GM21529 (cell line): ENCODE data around the gene CELA3A.
A peak's percentile ranks its signal among the peaks of the same experiment; 100 is the strongest.
"Not testable (repeated sequence)": the region's sequence is repeated elsewhere in the genome, so short reads cannot be mapped to it uniquely, and the experiment has no call there.

Experiments
- ATAC-seq: cut with Tn5 transposase; IDR thresholded peaks from one replicate; pipeline ENCODE4 v1.9.1; 2021; ENCODE audit not compliant: unreplicated experiment

The CELA3A gene

DNA sequence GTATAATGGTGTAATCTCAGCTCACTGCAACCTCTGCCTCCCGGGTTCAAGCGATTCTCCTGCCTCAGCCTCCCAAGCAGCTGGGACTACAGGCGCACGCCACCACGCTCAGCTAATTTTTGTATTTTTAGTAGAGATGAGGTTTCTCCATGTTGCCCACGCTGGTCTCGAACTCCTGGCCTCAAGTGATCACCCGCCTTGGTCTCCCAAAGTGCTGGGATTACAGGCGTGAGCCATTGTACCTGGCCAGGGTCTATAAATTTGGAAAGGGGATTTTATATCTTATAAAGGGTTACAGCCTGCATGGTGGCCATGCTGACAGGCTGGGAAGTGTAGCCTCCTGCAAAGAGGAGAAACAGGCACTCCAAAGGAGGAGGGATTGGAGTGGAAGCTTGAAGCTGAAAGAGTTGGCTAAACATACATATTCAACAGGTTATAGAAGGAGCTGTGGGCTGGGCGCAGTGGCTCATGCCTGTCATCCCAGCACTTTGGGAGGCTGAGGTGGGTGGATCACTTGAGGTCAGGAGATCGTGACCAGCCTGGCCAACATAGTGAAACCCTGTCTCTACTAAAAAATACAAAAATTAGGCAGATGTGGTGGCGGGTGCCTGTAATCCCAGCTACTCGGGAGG is 13.2 kb downstream of the CELA3A start:
- not testable (repeated sequence) for ATAC-seq

DNA sequence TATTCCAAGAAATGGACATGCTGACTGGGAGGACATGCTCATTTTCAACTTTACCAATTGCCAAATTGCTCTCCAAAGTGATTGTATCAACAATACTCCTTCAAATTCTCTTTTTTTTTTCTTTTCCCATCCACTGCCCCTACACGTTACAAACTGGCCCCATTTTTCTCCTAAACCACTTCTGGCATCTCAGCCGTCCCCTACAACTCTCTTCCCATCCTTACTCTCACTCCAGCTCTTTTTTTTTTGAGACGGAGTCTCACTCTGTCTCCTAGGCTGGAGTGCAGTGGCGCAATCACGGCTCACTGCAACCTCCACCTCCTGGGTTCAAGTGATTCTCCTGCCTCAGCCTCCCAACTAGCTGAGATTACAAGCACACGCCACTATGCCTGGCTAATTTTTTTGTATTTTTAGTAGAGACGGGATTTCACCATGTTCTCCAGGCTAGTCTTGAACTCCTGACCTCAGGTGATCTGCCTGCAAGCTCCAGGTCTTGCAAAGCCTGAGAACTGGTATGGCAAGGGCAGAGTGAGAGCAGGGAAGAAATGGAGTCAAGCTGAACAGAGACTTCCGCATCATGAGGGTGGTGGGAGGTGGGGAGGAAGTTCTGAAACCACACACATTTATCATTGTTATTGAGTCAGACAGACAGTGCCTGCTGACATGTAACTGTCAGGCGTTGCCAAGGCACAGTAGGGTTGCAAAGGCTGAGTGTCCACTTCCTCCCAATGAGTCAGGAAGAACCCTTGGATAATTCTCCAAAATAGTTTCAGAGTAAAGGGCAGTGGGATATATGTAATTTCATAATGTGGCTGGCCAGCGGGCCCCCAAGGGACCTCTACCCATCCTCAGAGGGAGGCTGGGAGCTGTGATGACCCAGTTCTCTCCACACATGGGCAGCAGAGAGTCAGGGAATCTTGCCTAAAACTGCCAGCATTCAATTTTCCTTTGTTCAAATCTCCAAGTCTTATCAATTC is 17.4 kb downstream of the CELA3A start:
- no peak for ATAC-seq

DNA sequence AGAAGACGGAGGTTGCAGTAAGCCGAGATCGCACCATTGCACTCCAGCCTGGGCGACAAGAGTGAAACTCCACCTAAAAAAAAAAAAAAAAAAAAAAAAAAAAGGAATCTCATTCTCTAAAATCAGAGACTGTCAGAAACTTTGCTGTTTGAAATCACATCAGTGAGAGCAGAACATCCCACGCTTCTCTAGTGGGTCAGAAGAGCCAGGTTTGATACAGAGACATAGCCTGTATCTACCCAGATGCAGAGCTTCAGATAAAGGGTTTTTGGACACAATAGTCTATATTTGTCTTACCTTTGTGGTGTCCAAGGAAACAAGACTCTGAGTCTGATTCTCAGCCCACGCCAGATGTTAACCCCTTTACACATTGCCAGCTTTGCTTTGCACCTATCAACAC is 19.6 kb downstream of the CELA3A start:
- no peak for ATAC-seq

DNA sequence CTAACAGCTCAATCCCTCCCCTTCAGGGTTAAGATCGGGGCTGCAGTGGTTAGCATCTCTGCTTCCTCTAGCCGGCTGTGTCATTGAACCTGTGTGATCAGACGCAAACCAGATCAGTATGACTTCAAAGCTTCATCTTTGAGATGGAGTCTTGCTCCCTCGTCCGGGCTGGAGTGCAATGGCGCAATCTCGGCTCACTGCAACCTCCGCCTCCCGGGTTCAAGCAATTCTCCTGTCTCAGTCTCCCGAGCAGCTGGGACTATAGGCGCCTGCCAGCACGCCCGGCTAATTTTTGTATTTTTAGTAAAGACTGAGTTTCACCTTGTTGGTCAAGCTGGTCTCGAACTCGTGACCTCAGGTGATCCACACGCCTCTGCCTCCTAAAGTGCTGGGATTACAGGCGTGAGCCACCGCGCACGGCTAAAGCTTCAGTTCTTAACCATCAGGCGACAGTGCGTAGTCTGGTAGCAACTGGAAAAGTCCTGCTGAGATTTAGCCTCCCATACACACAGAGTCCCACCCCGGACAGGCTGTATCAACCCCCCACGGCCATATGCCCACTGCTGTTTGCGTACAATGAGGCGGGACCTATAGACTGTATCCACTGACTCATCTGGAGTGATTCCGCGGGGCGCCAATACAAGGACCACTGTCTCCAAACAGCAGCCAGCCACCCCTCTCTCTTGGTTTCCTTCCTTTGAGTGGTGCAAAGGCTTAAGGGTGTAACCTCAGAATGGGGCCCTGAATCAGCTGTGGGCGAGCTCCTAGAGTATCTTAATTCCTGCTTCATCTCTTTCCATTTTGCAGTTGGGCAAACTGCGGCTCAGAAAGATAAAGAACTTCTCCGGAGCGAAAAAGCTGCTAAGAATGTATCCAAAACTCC is 23.3 kb downstream of the CELA3A start:
- peak; percentile 34 for ATAC-seq

DNA sequence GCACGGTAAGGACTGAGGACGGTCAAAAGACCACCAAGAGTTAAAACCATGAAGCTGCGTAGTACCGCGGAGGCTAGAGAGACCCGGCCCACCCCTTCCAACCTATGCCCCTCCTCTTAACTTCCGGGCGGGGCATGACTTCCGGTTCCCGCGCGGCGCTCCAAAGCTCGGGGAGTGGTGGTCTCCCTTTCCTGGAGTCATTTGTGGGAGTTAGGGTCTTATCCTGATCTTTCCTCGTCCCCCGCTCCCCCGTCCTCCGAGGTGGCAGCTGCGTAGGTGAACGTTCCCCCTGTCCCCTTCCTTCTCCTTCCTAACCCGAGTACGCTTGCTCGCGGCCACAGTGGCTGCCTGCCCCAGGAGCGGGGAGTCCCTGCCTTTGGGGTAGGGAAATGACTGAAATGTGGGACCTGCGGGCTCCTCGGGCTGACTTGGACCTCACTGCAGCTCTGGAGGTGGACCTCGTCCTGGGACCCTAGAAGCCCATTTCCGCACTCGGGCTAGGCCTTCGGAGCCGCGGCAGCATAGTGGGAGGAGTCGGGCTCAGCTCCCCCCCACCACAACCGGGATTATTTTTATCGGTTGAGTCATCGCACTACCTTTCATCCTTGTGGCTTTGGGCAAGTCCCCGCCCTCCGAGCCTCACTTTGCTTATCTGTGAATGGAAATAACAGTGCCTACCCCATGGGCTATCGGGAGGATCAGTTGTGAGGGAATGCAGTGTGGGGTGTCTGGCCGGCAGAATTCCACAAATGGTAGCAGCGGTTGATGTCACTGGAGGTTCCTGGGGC is 24.1 kb downstream of the CELA3A start:
- peak; percentile 73 for ATAC-seq

DNA sequence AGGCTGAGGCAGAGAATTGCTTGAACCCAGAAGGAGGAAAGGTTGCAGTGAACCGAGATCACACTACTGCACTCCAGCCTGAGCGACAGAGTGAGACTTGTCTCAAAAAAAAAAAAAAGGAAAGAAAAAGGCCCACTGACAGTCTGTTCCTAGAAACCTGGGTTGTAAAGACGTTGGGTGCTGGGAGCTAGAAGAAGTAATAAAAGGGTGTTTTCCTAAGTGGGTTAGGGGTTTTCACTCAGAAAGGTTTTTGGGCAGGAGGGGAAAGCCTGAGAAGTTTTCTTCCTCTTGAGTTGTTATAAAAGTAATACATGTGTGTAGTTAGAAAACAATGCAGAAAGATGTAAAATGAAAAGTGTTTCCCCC is 25.4 kb downstream of the CELA3A start:
- ATAC-seq, result no peak

DNA sequence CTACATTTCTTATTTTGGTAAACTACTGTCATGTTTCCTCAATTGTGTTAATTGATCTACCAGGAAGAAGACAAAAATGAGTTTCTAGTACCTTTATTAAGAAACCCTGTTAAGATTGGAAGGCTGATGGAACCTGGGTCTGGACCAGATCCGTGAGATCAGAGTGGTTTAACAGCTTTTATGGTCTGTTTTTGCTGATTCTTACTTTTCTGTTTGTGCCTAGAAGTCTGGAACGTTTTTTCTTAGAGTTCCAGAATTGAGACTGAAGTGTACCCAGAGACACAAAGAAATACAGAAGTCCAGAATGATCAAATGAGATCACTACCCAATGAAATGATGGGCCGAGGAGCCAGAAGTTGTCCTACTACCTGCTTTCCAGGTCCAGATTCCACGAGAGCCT is 28.6 kb downstream of the CELA3A start:
- ATAC-seq, result no peak

DNA sequence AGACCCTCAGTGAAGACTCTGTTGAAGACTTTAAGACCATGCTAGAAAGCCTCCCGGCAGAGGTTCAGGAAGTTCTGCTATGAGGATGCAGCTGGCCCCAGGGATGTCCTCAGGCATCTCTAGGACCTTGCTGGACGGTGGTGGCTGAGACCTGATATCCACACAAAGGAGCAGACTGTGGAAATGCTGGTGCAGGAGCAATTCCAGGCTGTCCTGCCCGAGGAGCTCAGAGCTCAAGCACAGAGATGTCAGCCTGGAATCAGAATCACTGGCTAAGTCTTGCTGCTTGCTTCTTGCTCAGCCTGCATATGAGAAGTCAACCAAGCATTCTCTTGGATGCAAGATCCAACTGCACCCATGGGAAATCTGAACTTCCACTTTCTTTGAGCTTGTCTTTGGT is 29.0 kb downstream of the CELA3A start:
- ATAC-seq, result no peak

DNA sequence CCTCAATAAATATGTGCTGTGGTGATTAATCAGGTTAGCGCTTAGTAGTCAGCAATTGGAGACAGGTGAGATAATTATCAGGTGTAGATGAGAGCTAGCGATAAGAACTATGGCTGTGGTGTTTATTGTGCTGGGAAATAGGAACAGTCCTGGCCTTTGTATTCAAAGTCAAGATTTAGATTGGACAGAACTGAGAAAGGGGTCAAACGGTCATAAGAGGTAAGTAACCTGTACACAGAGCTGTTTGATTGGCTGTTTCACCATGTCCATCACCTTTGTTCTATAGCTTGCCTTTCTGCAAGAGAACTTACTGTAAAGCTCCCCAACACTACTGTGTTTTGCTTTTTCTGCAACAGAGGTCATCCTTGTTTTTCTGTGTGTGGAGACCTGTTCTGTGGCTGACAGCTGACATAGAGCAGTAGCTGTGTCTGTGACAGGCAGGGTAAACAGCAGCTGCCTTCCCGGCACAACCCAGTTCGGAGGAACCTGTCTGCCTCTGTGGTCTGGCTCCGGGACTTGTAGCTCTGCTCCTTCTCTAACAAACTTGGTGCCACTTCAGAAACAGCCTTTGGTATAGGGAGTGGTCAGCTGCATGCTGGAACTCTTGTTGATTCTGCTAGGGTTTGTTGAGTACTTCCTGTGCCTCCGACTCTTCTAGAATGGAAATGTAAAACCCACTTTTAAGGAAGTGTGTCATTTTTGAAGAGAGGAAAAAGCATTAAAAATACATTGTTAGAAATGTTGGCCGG is 29.9 kb downstream of the CELA3A start:
- ATAC-seq, result no peak

DNA sequence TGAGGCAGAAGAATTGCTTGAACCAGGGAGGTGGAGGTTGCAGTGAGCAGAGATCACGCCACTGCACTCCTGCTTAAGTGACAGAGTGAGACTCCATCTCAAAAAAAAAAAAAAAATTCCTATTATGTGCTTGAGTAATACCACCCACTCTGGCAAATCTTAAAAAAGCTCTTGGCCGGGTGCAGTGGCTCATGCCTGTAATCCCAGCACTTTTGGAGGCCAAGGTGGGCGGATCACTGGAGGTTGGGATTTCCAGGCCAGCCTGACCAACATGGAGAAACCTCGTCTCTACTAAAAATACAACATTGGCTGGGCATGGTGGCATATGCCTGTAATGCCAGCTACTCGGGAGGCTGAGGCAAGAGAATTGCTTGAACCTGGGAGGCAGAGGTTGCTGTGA is 33.4 kb downstream of the CELA3A start:
- ATAC-seq, result not testable (repeated sequence)

DNA sequence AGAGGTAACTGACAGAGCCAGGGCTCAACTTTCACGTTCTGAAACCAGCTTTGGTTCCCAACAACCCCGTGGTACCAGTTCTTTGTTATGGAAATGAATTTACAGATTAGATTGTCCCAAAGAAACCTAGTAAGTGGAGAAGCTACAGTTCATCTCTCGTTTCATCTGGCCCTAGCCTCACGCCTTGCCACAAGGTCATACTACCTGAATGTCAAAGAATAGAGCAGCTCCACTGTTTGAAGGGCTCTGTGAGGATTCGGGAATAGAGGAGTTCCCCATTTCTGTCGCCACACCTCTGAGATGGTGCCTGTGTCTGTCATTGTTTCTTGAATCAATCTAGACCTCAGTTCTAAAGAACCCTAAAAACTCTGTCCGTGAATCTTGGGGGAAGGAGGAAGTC is 36.1 kb downstream of the CELA3A start:
- no peak for ATAC-seq

DNA sequence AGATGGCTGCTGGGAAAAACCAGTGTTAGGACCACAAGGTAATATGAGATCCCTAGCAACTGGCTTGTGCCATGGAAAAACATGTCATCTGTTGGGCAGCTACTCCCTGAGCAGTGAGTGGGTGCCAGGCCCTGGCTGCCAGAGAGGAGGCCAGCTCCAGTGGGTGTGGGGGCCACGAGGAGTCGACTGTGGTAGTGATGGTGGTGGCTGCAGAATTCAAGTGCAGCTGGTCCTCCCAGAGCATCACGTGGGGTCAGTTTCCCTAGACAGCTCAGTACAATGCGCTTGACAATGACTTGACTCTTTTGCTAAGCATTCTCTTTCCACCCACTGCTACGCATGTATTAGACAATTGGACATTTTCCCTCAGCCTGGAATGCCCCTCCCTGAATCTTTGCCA is 36.6 kb downstream of the CELA3A start:
- no peak for ATAC-seq

DNA sequence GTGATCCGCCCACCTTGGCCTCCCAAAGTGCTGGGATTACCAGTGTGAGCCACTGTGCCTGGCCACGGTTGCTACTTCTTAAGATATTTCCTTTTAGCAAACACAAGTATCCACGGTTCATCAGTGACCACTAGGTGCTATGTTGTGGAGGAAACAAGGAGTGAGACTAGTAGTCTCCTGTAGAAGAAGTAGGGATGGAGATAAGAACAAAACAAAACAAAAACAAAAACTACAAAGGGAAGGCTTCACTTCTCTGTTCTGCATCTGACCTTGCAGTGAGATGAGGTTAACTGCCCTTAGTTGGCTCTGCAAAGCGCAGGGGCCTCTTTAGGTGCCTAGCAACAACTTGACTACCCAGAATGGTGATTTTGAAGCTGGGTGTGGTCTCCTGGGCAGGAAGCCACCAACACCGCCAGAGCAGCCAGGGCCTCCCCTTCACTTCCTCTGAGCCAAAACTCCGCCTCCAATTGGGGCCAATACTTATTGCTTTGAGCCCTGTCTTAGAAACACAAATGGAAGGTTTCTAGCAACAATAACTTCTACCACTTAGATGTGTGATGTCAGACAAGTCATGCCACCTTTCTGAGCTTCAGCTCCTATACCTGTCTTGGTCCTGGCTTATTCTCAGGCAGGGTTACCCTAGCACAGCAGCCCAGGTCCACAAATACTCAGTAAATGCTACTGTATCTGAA is 38.3 kb downstream of the CELA3A start:
- ATAC-seq, result peak; percentile 96

DNA sequence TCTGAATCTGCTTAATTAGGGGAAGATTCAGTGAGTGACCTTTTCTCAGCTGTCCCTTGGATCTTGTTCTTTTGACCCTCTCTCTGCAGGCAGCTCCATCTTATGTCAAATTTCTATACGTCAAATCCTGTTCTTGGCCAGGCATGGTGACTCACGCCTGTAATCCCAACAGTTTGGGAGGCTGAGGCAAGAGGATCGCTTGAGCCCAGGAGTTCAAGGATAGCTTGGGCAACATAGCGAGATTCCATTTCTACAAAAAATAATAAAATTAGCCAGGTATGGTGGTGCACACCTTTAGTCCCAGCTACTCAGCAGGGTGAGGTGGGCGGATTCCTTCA is 38.8 kb downstream of the CELA3A start:
- ATAC-seq, result no peak

DNA sequence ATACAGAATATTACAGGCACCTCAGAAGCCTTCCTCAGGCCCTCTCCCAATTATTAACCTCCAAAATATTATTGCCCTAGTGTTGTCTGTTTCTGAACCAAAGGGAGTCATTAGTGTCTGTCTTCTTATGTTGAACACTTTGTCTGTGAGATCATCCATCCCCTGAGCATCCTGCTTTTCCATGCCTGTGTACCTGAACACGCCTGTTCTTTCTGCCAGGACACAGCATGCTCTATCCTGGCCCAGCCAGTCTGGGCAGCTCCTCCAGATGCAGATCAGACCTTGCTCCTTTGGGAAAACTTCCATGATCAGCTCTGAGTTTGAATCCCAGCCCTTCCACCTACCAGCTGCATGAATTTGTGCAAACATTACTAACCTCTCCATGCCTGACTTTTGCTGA is 40.0 kb downstream of the CELA3A start:
- no peak for ATAC-seq

DNA sequence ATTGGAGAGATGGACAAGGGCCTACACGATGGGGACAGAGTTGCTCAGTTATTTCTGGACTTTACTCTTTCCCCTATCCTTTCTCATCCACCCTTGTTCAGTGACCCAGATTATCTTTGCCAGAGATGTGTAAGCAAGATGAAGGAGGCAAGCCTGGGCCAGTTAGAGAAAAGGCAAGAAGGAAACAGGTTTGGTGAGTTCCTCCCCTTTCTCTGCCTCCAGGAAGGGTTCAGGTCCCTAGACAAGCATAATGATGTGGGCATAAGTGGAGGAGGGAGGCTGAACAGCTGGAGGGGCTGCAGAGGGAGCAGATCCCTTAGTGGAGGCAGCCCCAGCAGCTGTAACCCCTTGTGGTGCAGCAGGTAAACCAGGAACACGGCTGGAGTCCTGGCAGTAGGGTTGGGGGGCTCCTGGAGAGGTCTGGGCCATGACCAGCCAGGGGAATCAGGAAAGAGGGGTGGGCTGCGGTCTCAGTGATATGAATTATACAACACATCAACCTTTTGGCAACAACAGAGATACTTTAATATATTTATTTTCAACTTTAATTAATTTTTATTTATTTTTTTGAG is 41.8 kb downstream of the CELA3A start:
- ATAC-seq, result no peak

DNA sequence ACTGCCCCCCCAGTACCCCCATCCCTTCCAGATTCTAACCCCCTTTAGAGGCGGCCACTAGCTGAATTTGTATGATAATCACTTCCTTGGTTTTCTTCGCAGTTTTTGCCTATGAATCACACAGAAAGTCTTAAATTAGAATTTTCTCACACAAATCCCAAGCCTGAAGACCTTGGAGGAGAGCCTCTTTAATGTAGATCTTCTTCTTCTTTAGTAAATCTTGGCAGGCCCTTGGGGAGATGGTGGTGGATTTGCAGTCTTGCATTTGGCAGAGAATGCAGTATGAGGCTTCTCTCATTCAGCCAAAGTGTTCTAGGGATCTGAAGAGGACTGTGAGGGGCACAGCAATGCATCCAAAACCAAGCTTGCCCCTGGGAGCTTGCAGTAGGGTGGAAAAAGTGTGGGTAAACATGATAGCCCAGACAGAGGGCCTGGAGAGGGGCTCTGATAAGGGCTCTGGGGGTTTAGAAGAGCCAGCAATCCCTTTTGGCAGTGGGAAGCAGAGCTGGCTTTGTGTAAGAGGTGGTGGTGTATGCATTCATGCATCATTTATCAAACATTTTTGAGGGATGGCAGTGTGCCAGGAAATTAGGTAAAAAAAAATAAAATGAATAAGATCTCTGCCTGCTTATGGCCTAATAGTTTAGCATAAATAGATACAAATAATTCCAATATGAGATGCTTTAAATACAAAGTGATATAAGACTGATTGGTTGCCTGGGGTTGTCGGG is 43.4 kb downstream of the CELA3A start:
- ATAC-seq, result no peak

DNA sequence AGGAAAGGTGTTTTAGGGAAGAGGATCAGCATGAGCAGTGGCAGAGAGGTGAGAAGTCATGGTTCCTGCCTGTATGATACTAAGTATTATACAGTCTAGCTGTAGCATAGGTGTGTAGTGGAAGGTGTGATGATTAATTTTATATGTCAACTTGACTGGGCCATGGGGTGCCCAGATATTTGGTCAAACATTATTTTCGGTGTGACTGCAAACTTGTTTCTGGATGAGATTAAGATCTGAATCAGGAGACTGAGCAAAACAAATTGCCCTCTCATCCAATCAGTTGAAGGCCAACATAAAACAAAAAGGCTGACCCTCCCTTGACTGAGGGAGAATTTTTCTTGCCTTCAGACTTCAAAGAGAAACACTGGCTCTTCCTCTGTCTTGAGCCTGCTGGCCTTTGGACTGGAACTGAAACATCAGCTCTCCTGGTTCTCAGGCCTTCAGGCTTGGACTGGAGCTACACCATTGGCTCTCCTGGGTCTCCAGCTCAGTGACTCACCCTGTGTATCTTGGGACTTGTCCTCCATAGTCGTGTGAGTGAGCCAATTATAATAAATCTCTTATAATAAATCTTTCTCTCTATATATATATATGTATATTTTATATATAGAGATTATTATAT is 44.3 kb downstream of the CELA3A start:
- no peak for ATAC-seq
